NCI-H2171 (cell line): ENCODE measurements around the gene PSMD13.
"Not testable (repeated sequence)": the region's sequence is repeated elsewhere in the genome, so short reads cannot be mapped to it uniquely, and the experiment has no call there.

ENCODE experiments used
- DNase-seq: peaks from one replicate; lab custom pipeline; 2025; lab: John Stamatoyannopoulos, UW

PSMD13 gene

GRCh38 chr11:217704-218103, 19.1 kb upstream of the PSMD13 start:
- no peak for DNase-seq

- no peak for DNase-seq
Observed at GRCh38 chr11:218815-219593, 17.8 kb upstream of the PSMD13 start.

GRCh38 chr11:220641-221215, 16.0 kb upstream of the PSMD13 start:
- not testable (repeated sequence) for DNase-seq

- DNase-seq = no peak
Observed at GRCh38 chr11:221539-221938, 15.2 kb upstream of the PSMD13 start.

GRCh38 chr11:221998-222789, 14.6 kb upstream of the PSMD13 start:
- DNase-seq = no peak

- no peak for DNase-seq
Observed at GRCh38 chr11:223026-223789, 13.6 kb upstream of the PSMD13 start.

GRCh38 chr11:223884-224283, 12.9 kb upstream of the PSMD13 start:
- DNase-seq = no peak

GRCh38 chr11:224424-224823, 12.4 kb upstream of the PSMD13 start:
- no peak for DNase-seq

- DNase-seq = no peak
Observed at GRCh38 chr11:225734-226453, 10.9 kb upstream of the PSMD13 start.

GRCh38 chr11:227824-228379, 8.9 kb upstream of the PSMD13 start:
- no peak for DNase-seq

GRCh38 chr11:230431-230830, 6.3 kb upstream of the PSMD13 start:
- no peak for DNase-seq

GRCh38 chr11:232783-233565, 3.8 kb upstream of the PSMD13 start:
- DNase-seq = no peak

- DNase-seq = no peak
Observed at GRCh38 chr11:235180-235579, 1.6 kb upstream of the PSMD13 start.

GRCh38 chr11:235609-235996, 1.2 kb upstream of the PSMD13 start:
- DNase-seq = no peak

GRCh38 chr11:235997-236773, 591 bp upstream of the PSMD13 start, which contains the start of gene SIRT3:
Gene SIRT3 (minus strand): TSS chr11:236342. CDS start chr11:236328, 14 bp downstream.
- DNase-seq = peak; percentile 60

- not testable (repeated sequence) for DNase-seq
Observed at GRCh38 chr11:238346-238745, 1.6 kb downstream of the PSMD13 start.

GRCh38 chr11:240315-240714, 3.5 kb downstream of the PSMD13 start:
- DNase-seq = no peak

- no peak for DNase-seq
Observed at GRCh38 chr11:241634-242033, 4.9 kb downstream of the PSMD13 start.

- no peak for DNase-seq
Observed at GRCh38 chr11:244376-244775, 7.6 kb downstream of the PSMD13 start.

- no peak for DNase-seq
Observed at GRCh38 chr11:249062-249461, 12.3 kb downstream of the PSMD13 start.
